ENCODE data around the gene HDGFL1. TPM values are rescaled to one million over a fixed set of nuclear protein-coding genes. Genes with fewer than 3 reads are reported as not detected.

Gene HDGFL1
- polyA plus RNA-seq, 2 of the 4 experiments (the other 2 are of a cell fraction) = not detected

DNA sequence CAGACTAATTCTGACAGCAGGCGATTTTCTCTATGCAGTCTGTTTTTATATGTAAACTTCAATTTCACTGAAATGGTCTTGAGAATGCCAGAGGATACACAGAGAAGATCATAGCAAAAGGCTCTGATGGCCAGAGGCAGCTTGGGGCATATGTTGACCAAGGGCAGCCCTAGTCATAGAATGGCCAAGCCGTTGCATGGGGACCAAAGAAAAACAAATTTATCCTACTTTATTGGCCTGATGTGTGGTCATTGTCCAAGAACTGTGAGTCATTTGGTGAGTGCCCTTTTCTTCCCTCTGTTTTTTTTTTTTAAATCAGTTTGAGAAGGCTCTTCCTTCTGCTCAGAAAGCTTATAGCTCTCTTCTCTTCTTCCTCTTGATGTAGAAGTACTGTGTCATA, 5.8 kb downstream of the HDGFL1 start:
- TF ChIP-seq, protein P1, sequence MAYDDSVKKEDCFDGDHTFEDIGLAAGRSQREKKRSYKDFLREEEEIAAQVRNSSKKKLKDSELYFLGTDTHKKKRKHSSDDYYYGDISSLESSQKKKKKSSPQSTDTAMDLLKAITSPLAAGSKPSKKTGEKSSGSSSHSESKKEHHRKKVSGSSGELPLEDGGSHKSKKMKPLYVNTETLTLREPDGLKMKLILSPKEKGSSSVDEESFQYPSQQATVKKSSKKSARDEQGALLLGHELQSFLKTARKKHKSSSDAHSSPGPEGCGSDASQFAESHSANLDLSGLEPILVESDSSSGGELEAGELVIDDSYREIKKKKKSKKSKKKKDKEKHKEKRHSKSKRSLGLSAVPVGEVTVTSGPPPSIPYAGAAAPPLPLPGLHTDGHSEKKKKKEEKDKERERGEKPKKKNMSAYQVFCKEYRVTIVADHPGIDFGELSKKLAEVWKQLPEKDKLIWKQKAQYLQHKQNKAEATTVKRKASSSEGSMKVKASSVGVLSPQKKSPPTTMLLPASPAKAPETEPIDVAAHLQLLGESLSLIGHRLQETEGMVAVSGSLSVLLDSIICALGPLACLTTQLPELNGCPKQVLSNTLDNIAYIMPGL (CRISPR knock-in tag; IDR thresholded peaks at IDR 0.05; ENCODE audit: borderline replicate concordance) = no peak
- TF ChIP-seq ZFP36 (IDR thresholded peaks at IDR 0.05; ENCODE audit: borderline replicate concordance, partially characterized antibody) (no peak), GATA3 (IDR thresholded peaks at IDR 0.05; ENCODE audit: borderline replicate concordance) (no peak)
- 40% methylated on average over 2 of the region's 2 CpGs for WGBS (ENCODE audit: missing lambda C conversion rate)
- no peak overlapping the region for H3K4me3 ChIP-seq
- no peak for ATAC-seq
- no peaks in the 10 kb centered on the region for H3K4me1 ChIP-seq
- no peak overlapping the region for H3K27ac ChIP-seq
- H3K4me2 ChIP-seq = no peak overlapping the region
- H3K9me3 ChIP-seq = no peaks in the 10 kb centered on the region
- POLR2A ChIA-PET = no interaction called here
- CTCF ChIA-PET = no interaction called here
- no peak for DNase-seq (ENCODE audit: low read depth in 1 of 2, low spot score in 1 of 2)
- no peak for FAIRE-seq

DNA sequence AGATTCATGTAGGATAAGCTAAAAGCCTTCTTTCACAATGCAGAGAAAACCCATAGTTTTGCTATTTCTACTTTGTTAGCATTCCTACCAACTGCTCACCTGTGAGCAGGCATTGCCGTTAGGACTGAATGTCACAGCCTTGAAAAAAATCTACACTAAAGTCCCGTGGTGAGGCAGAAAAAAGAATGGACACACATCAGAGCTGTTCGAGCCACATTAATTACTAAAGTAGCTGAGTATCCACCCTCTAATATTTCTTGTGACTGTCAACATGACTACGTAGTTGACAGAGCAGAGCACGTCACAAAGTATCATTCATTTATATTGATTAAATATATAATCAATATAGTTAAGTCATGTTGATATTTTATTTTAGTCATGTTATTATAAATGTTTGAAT, 10.1 kb downstream of the HDGFL1 start:
- Histone ChIP-seq H3K4me2 (no peak overlapping the region), H3K4me3 (no peak overlapping the region), H3K4me1 (no peaks in the 10 kb centered on the region), H3K27ac (no peak overlapping the region), H3K9me3 (no peaks in the 10 kb centered on the region)
- no peak for FAIRE-seq
- no peak for ATAC-seq
- ChIA-PET CTCF (interaction anchor here (0.6 kb wide), 1 partner anchor 988 kb away, joined by 3 read pairs; no protein-coding TSS in a partner anchor), POLR2A (no interaction called here)
- no peak for DNase-seq (ENCODE audit: low read depth in 1 of 2, low spot score in 1 of 2)
- WGBS (ENCODE audit: missing lambda C conversion rate) = 69% methylated on average over 5 of the region's 5 CpGs
- TF ChIP-seq, protein P1 (CRISPR knock-in tag; IDR thresholded peaks at IDR 0.05; ENCODE audit: borderline replicate concordance) = no peak
- TF ChIP-seq, protein P2, sequence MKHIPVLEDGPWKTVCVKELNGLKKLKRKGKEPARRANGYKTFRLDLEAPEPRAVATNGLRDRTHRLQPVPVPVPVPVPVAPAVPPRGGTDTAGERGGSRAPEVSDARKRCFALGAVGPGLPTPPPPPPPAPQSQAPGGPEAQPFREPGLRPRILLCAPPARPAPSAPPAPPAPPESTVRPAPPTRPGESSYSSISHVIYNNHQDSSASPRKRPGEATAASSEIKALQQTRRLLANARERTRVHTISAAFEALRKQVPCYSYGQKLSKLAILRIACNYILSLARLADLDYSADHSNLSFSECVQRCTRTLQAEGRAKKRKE (CRISPR knock-in tag; IDR thresholded peaks at IDR 0.05; ENCODE audit: low read depth) = no peak
- TF ChIP-seq TP53 (CRISPR knock-in tag; IDR thresholded peaks at IDR 0.05) = no peak
- no peak for TF ChIP-seq MYC (IDR thresholded peaks at IDR 0.05; ENCODE audit: borderline replicate concordance, low read length)
- TF ChIP-seq, protein P3, sequence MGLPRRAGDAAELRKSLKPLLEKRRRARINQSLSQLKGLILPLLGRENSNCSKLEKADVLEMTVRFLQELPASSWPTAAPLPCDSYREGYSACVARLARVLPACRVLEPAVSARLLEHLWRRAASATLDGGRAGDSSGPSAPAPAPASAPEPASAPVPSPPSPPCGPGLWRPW (IDR thresholded peaks at IDR 0.05) = no peak
- no peak for TF ChIP-seq ZC3H11A (IDR thresholded peaks at IDR 0.05)
- TF ChIP-seq PHF8 (IDR thresholded peaks at IDR 0.05; ENCODE audit: borderline replicate concordance, low read depth) = no peak
- TF ChIP-seq EHMT2 (IDR thresholded peaks at IDR 0.05; ENCODE audit: low read depth) = no peak
- TF ChIP-seq NPAS2 (CRISPR knock-in tag; IDR thresholded peaks at IDR 0.05; ENCODE audit: borderline replicate concordance) = no peak
- TF ChIP-seq SREBF2 (IDR thresholded peaks at IDR 0.05) = no peak
- no peak for TF ChIP-seq HOXB5 (CRISPR knock-in tag; IDR thresholded peaks at IDR 0.05)
- TF ChIP-seq, protein P4, sequence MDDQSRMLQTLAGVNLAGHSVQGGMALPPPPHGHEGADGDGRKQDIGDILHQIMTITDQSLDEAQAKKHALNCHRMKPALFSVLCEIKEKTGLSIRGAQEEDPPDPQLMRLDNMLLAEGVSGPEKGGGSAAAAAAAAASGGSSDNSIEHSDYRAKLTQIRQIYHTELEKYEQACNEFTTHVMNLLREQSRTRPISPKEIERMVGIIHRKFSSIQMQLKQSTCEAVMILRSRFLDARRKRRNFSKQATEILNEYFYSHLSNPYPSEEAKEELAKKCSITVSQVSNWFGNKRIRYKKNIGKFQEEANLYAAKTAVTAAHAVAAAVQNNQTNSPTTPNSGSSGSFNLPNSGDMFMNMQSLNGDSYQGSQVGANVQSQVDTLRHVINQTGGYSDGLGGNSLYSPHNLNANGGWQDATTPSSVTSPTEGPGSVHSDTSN (IDR thresholded peaks at IDR 0.05) = no peak
- TF ChIP-seq ZNF302 (CRISPR knock-in tag; IDR thresholded peaks at IDR 0.05) = no peak
- TF ChIP-seq SMC3 (IDR thresholded peaks at IDR 0.05) = no peak
- TF ChIP-seq, protein P5, sequence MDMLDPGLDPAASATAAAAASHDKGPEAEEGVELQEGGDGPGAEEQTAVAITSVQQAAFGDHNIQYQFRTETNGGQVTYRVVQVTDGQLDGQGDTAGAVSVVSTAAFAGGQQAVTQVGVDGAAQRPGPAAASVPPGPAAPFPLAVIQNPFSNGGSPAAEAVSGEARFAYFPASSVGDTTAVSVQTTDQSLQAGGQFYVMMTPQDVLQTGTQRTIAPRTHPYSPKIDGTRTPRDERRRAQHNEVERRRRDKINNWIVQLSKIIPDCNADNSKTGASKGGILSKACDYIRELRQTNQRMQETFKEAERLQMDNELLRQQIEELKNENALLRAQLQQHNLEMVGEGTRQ (IDR thresholded peaks at IDR 0.05) = no peak
- no peak for TF ChIP-seq CBX2 (IDR thresholded peaks at IDR 0.05; ENCODE audit: borderline replicate concordance, low read depth)
- no peak for TF ChIP-seq HDAC2 (IDR thresholded peaks at IDR 0.05)
- TF ChIP-seq CHD2 (IDR thresholded peaks at IDR 0.05; ENCODE audit: low read length, partially characterized antibody) = no peak
